Measurements from ENCODE around the gene PEDS1. TPM values are rescaled to one million over a fixed set of nuclear protein-coding genes. Genes with fewer than 3 reads are reported as not detected.
A peak's percentile ranks its signal among the peaks of the same experiment; 100 is the strongest.

Gene PEDS1
- total and polyA plus RNA-seq, 2 of the 13 experiments (the other 11 are each of a cell fraction or from before 2014, with no cell fraction given): 30.5 to 93.9 TPM

DNA sequence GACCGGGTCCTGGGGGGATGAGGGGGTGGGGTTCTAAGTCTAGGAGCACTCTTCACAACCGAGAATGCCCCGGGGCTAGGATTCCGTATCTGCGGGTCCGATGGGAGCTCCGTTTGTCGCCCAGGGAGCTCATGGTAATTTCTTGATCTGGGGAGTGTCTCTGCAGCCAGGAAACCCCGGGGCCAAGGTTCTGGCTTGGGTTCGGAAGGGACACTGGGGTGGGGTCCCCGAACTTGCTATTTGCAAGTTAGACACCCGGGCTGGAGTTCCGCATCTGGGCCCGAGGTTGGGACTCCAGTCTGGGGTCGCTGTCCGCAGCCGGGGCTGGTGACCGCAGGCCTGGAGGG, 397 bp downstream of the PEDS1 start (continued):
- TF ChIP-seq, protein P1, sequence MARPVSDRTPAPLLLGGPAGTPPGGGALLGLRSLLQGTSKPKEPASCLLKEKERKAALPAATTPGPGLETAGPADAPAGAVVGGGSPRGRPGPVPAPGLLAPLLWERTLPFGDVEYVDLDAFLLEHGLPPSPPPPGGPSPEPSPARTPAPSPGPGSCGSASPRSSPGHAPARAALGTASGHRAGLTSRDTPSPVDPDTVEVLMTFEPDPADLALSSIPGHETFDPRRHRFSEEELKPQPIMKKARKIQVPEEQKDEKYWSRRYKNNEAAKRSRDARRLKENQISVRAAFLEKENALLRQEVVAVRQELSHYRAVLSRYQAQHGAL (CRISPR knock-in tag; IDR thresholded peaks at IDR 0.05; ENCODE audit: not compliant biosample characterization): peak; percentile 72
- TF ChIP-seq ZNF552 (CRISPR knock-in tag; IDR thresholded peaks at IDR 0.05; ENCODE audit: borderline replicate concordance): peak; percentile 41; the same call in 1 of the 2 replicates
- no peak for TF ChIP-seq TAF1 (CRISPR knock-in tag; IDR thresholded peaks at IDR 0.05)
- TF ChIP-seq SIN3B (IDR thresholded peaks at IDR 0.05; ENCODE audit: low read length): no peak
- no peak for TF ChIP-seq ZNF274 (CRISPR knock-in tag; IDR thresholded peaks at IDR 0.05)
- no peak for TF ChIP-seq RFX1 (IDR thresholded peaks at IDR 0.05)
- no peak for TF ChIP-seq AHR (CRISPR knock-in tag; IDR thresholded peaks at IDR 0.05)
- no peak for TF ChIP-seq IRF2 (CRISPR knock-in tag; IDR thresholded peaks at IDR 0.05)
- TF ChIP-seq ZBTB40 (IDR thresholded peaks at IDR 0.05): no peak
- 0 out of 2 replicates have a peak, but pooled peaks have one; percentile 6 for TF ChIP-seq ZBTB40 (CRISPR knock-in tag; IDR thresholded peaks at IDR 0.05)
- TF ChIP-seq, protein P2, sequence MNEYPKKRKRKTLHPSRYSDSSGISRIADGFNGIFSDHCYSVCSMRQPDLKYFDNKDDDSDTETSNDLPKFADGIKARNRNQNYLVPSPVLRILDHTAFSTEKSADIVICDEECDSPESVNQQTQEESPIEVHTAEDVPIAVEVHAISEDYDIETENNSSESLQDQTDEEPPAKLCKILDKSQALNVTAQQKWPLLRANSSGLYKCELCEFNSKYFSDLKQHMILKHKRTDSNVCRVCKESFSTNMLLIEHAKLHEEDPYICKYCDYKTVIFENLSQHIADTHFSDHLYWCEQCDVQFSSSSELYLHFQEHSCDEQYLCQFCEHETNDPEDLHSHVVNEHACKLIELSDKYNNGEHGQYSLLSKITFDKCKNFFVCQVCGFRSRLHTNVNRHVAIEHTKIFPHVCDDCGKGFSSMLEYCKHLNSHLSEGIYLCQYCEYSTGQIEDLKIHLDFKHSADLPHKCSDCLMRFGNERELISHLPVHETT (CRISPR knock-in tag; conservative IDR thresholded peaks at IDR 0.05): no peak
- 0 out of 2 replicates have a peak, but pooled peaks have one; percentile 63 for TF ChIP-seq ZC3H4 (CRISPR knock-in tag; IDR thresholded peaks at IDR 0.05; ENCODE audit: borderline replicate concordance)
- no peak for TF ChIP-seq TOE1 (CRISPR knock-in tag; IDR thresholded peaks at IDR 0.05)
- no peak for TF ChIP-seq POGZ (CRISPR knock-in tag; IDR thresholded peaks at IDR 0.05)
- TF ChIP-seq ZNF496 (CRISPR knock-in tag; IDR thresholded peaks at IDR 0.05; ENCODE audit: insufficient replicate concordance): no peak
- no peak for TF ChIP-seq ZNF281 (CRISPR knock-in tag; IDR thresholded peaks at IDR 0.05; ENCODE audit: borderline replicate concordance)

Data from HepG2 (cell line).